Mesenchymal stem cell (in vitro differentiated cells and primary cell): ENCODE results near the gene TSPEAR.

Experiments
- DNase-seq: peaks from one replicate; pipeline ENCODE4 v3.0.0-alpha.2; 2013
- H2AFZ ChIP-seq: one replicate; pipeline ENCODE4 v1.6.1; 2013; ENCODE audit warnings: low read depth, mild to moderate bottlenecking, control low read depth, inconsistent platforms, low read length, moderate library complexity
- H2AK5ac ChIP-seq: 2 replicates; pipeline ENCODE4 v1.6.1; 2013; ENCODE audit warnings: low read length, moderate library complexity, mild to moderate bottlenecking, inconsistent platforms; ENCODE audit not compliant: severe bottlenecking
- H2BK120ac ChIP-seq: one replicate; pipeline ENCODE4 v1.6.1; 2013; ENCODE audit warnings: low read depth, mild to moderate bottlenecking, inconsistent platforms, low read length, moderate library complexity
- H2BK12ac ChIP-seq, 2 experiments: one replicate each; pipeline ENCODE4 v1.6.1; 2013; ENCODE audit warnings: inconsistent platforms in 2 of 2, low read length in 2 of 2, mild to moderate bottlenecking in 2 of 2, moderate library complexity in 2 of 2, control low read depth in 1 of 2
- H2BK15ac ChIP-seq: one replicate; pipeline ENCODE4 v1.6.1; 2013; ENCODE audit warnings: mild to moderate bottlenecking, low read depth, inconsistent platforms; ENCODE audit not compliant: poor library complexity, severe bottlenecking
- H2BK5ac ChIP-seq: 2 replicates; pipeline ENCODE4 v1.6.1; 2013; ENCODE audit warnings: low read depth, mild to moderate bottlenecking, low read length, control low read depth, inconsistent platforms; ENCODE audit not compliant: poor library complexity, severe bottlenecking
- H3K14ac ChIP-seq, 2 experiments: one replicate each; pipeline ENCODE4 v1.6.1; 2013; ENCODE audit warnings: inconsistent platforms in 2 of 2, low read length in 2 of 2, control low read depth in 1 of 2, mild to moderate bottlenecking in 1 of 2, moderate library complexity in 1 of 2
- H3K18ac ChIP-seq, 2 experiments: one replicate each; pipeline ENCODE4 v1.6.1; 2013; ENCODE audit warnings: inconsistent platforms in 2 of 2, low read length in 2 of 2, control low read depth in 1 of 2, low read depth in 1 of 2, mild to moderate bottlenecking in 1 of 2
- H3K23ac ChIP-seq, 2 experiments: one replicate each; pipeline ENCODE4 v1.6.1; 2013; ENCODE audit warnings: inconsistent platforms in 2 of 2, low read length in 2 of 2, mild to moderate bottlenecking in 2 of 2, moderate library complexity in 2 of 2, control low read depth in 1 of 2
- H3K27ac ChIP-seq: 2 replicates; pipeline ENCODE4 v1.5.1; 2013; ENCODE audit warnings: mild to moderate bottlenecking, moderate library complexity, low read length, control low read depth, inconsistent platforms; ENCODE audit not compliant: poor library complexity, severe bottlenecking
- H3K27me3 ChIP-seq, 2 experiments: 2 replicates each; pipeline versions ENCODE4 v1.6.1 to v1.7.0; 2013; ENCODE audit warnings: low read length in 2 of 2, mild to moderate bottlenecking in 2 of 2, moderate library complexity in 2 of 2, control low read depth in 1 of 2, inconsistent platforms in 1 of 2; ENCODE audit not compliant: control insufficient read depth in 1 of 2, insufficient read depth in 1 of 2
- H3K36me3 ChIP-seq, 2 experiments: 2 replicates each; pipeline versions ENCODE4 v1.6.1 to v1.7.0; 2013; ENCODE audit warnings: low read length in 2 of 2, control low read depth in 1 of 2, inconsistent platforms in 1 of 2, low read depth in 1 of 2, mild to moderate bottlenecking in 1 of 2; ENCODE audit not compliant: insufficient read depth in 2 of 2, control insufficient read depth in 1 of 2
- H3K4ac ChIP-seq, 2 experiments: one replicate each; pipeline ENCODE4 v1.6.1; 2013; ENCODE audit warnings: inconsistent platforms in 2 of 2, low read length in 2 of 2, mild to moderate bottlenecking in 2 of 2, moderate library complexity in 2 of 2, control low read depth in 1 of 2, low read depth in 1 of 2
- H3K4me1 ChIP-seq: 2 replicates; pipeline ENCODE4 v1.6.1; 2013; ENCODE audit warnings: low read depth, low read length, control low read depth; ENCODE audit not compliant: control insufficient read depth, insufficient read depth
- H3K4me2 ChIP-seq: 2 replicates; pipeline ENCODE4 v1.6.1; 2013; ENCODE audit warnings: low read length, mild to moderate bottlenecking, inconsistent platforms; ENCODE audit not compliant: poor library complexity, severe bottlenecking
- H3K4me3 ChIP-seq, 2 experiments: 2 replicates each; pipeline versions ENCODE4 v1.5.1 to v1.7.0; 2013; ENCODE audit warnings: low read length in 2 of 2, mild to moderate bottlenecking in 2 of 2, control low read depth in 1 of 2, low read depth in 1 of 2; ENCODE audit not compliant: insufficient read depth in 1 of 2
- H3K79me1 ChIP-seq: replicated peaks from 2 replicates; pipeline ENCODE4 v1.6.1; 2013; ENCODE audit warnings: mild to moderate bottlenecking, control low read depth, low read length, inconsistent platforms; ENCODE audit not compliant: poor library complexity, severe bottlenecking
- H3K9ac ChIP-seq: 2 replicates; pipeline ENCODE4 v1.7.0; 2013; ENCODE audit warnings: mild to moderate bottlenecking, low read length, moderate library complexity
- H3K9me3 ChIP-seq: 2 replicates; pipeline ENCODE4 v1.7.0; 2013; ENCODE audit warnings: mild to moderate bottlenecking, low read length; ENCODE audit not compliant: control insufficient read depth
- H4K8ac ChIP-seq: one replicate; pipeline ENCODE4 v1.6.1; 2013; ENCODE audit warnings: inconsistent platforms, mild to moderate bottlenecking, low read length, moderate library complexity
- H4K91ac ChIP-seq: one replicate; pipeline ENCODE4 v1.6.1; 2013; ENCODE audit warnings: mild to moderate bottlenecking, low read length, inconsistent platforms
- WGBS: methylation state at CpG from one replicate; pipeline ENCODE4 v1.1.7; 2013; ENCODE audit warnings: mixed read lengths; 5-methylcytosine and 5-hydroxymethylcytosine counted together

Gene TSPEAR

GRCh38 chr21:44650973-44651675, 60.2 kb downstream of the TSPEAR start:
- no peak overlapping the region for H4K91ac ChIP-seq
- no peak overlapping the region for H2AFZ ChIP-seq
- H2BK120ac ChIP-seq = no peak overlapping the region
- peaks cover 2% of the 10 kb centered on the region for H3K4me1 ChIP-seq
- H3K9me3 ChIP-seq = peaks cover 3% of the 10 kb centered on the region
- H3K36me3 ChIP-seq = no peaks in the 10 kb centered on the region
- WGBS = 77% methylated on average over 9 of the region's 12 CpGs
- DNase-seq = no peak
- H3K4me3 ChIP-seq = no peak overlapping the region
- no peak overlapping the region for H4K8ac ChIP-seq
- H2BK12ac ChIP-seq = no peak overlapping the region
- H2BK5ac ChIP-seq = no peak overlapping the region
- no peak overlapping the region for H3K9ac ChIP-seq
- no peak overlapping the region for H2AK5ac ChIP-seq
- no peak overlapping the region for H3K4ac ChIP-seq
- H3K23ac ChIP-seq = no peak overlapping the region
- no peak overlapping the region for H3K27ac ChIP-seq
- H3K4me2 ChIP-seq = no peak overlapping the region
- H3K27me3 ChIP-seq = peaks cover 3 to 10% of the 10 kb centered on the region in 2 experiments
- no peak overlapping the region for H3K14ac ChIP-seq
- H2BK15ac ChIP-seq = no peak overlapping the region
- no peaks in the 10 kb centered on the region for H3K79me1 ChIP-seq
- H3K18ac ChIP-seq = no peak overlapping the region

DNA sequence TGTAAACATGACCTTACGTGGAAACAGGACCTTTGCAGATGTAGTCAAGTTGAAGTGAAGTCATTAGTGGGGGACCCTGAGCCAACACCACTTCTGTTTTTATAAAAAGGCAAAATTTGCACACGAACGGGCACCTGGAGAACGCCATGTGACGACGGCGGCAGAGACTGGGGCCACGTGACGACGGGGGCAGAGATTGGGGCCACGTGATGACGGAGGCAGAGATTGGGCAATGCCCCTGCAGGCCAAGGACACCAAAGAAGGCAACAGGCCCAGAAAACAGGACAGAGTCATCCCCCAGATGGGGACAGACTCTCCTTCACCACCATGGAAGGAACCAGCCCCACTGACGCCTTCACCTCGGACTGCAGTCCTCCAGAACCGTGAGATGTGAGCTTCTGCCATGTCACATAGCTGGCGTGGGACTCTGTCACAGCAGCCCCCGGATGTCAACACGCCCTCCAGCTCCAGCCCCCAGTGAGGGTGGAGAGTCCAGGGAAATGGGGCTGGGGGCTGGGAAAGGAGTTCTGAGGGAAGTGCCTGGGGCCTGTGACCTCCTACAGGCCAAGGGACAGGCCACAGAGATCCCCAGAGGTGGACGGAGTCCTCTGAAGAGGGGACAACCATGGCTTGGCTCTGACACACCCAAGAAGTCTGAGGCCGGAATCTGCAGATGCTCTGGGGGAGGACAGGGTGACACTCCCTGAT, 61.0 kb downstream of the TSPEAR start:
- Histone ChIP-seq H3K4ac (no peak overlapping the region), H2BK120ac (no peak overlapping the region), H2BK5ac (no peak overlapping the region), H3K27ac (no peak overlapping the region), H3K79me1 (no peaks in the 10 kb centered on the region), H2BK15ac (no peak overlapping the region), H3K9ac (no peak overlapping the region), H3K14ac (no peak overlapping the region), H3K27me3 (peaks cover 3 to 10% of the 10 kb centered on the region in 2 experiments), H4K91ac (no peak overlapping the region), H3K4me2 (no peak overlapping the region), H3K4me1 (peaks cover 2% of the 10 kb centered on the region), H4K8ac (no peak overlapping the region), H3K36me3 (no peaks in the 10 kb centered on the region), H2BK12ac (no peak overlapping the region), H2AK5ac (no peak overlapping the region), H3K23ac (no peak overlapping the region), H3K18ac (no peak overlapping the region), H2AFZ (no peak overlapping the region), H3K4me3 (no peak overlapping the region), H3K9me3 (no peaks in the 10 kb centered on the region)
- DNase-seq = no peak
- WGBS = 87% methylated on average over 20 of the region's 20 CpGs

DNA sequence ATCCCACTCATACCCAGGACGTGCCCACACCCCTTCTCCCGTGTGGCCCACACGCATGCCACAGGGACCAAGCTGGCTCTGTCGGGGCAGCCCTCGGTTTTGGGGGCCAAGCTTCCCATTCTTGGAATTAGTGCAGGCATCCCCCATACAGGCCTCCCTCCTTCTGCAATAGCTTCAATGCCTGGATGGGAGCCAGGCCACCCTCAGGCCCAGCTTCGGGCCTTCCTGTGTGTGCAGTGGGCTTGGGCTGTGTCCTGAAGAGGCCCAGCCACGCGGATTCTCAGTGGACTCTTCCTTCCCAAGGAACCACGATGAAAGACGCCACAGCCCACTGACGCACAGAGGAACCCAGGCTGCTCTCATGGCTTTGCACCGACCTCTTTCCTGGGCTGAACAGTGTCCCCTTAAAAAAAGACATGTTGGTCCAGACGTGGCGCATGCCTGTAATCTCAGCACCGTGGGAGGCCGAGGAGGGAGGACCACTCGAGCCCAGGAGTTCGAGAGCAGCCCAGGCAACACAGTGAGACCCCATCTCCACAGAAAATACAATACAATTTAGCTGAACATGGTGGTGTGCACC, 61.8 kb downstream of the TSPEAR start:
- 86% methylated on average over 18 of the region's 18 CpGs for WGBS
- Histone ChIP-seq H2BK12ac (no peak overlapping the region), H3K4me2 (no peak overlapping the region), H2BK15ac (no peak overlapping the region), H3K79me1 (no peaks in the 10 kb centered on the region), H3K9ac (no peak overlapping the region), H3K4ac (no peak overlapping the region), H3K27me3 (peaks cover 3 to 10% of the 10 kb centered on the region in 2 experiments), H2BK5ac (no peak overlapping the region), H3K36me3 (no peaks in the 10 kb centered on the region), H3K9me3 (peaks cover 6% of the 10 kb centered on the region), H3K4me3 (no peak overlapping the region), H4K91ac (no peak overlapping the region), H4K8ac (no peak overlapping the region), H3K14ac (no peak overlapping the region), H3K4me1 (peaks cover 2% of the 10 kb centered on the region), H2BK120ac (no peak overlapping the region), H3K23ac (no peak overlapping the region), H2AK5ac (no peak overlapping the region), H2AFZ (no peak overlapping the region), H3K27ac (no peak overlapping the region), H3K18ac (no peak overlapping the region)
- DNase-seq = no peak

- Histone ChIP-seq H2BK120ac (no peak overlapping the region), H4K8ac (no peak overlapping the region), H4K91ac (no peak overlapping the region), H3K79me1 (no peaks in the 10 kb centered on the region), H3K4me2 (no peak overlapping the region), H3K36me3 (no peaks in the 10 kb centered on the region), H2AFZ (no peak overlapping the region), H3K4ac (no peak overlapping the region), H3K27me3 (peaks cover 3 to 10% of the 10 kb centered on the region in 2 experiments), H2BK15ac (no peak overlapping the region), H3K14ac (no peak overlapping the region), H2AK5ac (no peak overlapping the region), H2BK12ac (no peak overlapping the region), H3K23ac (no peak overlapping the region), H3K9me3 (peaks cover 15% of the 10 kb centered on the region), H3K4me3 (no peak overlapping the region), H3K18ac (no peak overlapping the region), H3K9ac (no peak overlapping the region), H2BK5ac (no peak overlapping the region), H3K27ac (no peak overlapping the region), H3K4me1 (no peaks in the 10 kb centered on the region)
- no peak for DNase-seq
- WGBS = 90% methylated on average over 33 of the region's 33 CpGs
Observed at GRCh38 chr21:44648557-44649311, 62.6 kb downstream of the TSPEAR start.
